ENCODE results near the gene SRL.
"Not testable (repeated sequence)": the region's sequence is repeated elsewhere in the genome, so short reads cannot be mapped to it uniquely, and the experiment has no call there.

The SRL gene

DNA sequence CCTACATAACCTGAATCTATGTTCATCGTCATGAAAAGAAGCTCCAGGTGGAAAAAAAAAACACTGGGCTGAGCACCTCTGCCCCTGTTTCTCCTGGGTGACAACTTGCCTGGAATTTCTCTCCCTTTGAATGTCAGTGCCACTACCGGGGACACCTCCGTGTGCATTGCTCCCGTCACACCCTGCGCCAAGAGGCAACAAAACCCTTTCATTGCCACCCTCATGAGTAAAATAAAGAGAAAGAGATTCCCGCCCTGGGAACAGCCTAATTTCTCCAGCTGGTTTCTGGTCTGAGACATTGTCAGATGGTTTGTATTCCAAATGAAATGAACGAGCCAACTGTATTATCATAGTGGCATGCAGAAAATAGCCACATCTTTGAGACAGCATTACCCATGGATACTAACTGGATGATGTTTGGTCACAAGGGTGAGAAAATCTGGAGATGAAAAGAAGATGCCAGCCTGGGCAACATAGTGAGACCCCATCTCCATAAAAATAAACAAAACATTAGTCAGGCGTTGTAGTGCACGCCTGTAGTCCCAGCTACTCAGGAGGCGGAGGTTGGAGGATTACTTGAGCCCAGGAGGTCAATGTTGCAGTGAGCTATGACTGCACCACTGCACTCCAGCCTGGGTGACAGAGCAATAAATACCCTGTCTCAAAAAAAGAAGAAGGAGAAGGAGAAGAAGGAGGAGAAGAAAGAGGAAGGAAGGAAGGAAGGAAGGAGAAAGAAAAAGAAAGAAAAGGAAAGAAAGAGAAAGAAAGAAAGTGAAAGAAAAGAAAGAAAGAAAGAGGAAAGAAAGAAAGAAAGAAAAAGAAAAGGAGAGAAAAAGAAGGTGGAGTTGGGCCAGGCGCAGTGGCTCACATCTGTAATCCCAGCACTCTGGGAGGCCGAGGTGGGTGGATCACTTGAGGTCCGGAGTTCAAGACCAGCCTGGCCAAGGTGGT lies 83.5 kb downstream of the SRL start:
- no peak for DNase-seq

DNA sequence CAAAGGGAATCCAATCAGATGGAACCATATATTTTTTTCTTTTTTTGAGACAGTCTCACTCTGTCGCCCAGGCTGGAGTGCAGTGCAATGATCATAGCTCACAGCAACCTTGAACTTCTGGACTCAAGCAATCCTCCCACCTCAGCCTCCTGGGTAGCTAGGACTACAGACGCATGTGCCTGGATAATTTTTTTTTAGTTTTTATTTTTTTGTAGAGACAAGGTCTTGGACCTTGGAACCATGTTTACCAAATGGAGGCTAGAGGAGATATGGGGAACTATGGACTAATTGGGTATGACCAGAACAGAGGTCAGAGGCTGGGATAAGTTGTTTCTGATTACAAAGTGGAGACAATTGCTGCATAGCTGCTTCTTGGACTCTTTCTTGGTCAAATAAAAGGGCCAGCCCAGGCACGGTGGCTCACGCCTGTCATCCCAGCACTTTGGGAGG lies 84.5 kb downstream of the SRL start:
- no peak for DNase-seq

DNA sequence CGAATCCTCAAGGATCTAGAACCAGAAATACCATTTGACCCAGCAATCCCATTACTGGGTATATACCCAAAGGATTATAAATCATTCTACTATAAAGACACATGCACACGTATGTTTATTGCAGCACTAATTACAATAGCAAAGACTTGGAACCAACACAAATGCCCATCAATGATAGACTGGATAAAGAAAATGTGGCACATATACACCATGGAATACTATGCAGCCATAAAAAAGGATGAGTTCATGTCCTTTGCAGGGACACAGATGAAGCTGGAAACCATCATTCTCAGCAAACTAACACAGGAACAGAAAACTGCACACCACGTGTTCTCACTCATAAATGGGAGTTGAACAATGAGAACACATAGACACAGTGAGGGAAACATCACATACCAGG lies 85.4 kb downstream of the SRL start:
- not testable (repeated sequence) for DNase-seq

DNA sequence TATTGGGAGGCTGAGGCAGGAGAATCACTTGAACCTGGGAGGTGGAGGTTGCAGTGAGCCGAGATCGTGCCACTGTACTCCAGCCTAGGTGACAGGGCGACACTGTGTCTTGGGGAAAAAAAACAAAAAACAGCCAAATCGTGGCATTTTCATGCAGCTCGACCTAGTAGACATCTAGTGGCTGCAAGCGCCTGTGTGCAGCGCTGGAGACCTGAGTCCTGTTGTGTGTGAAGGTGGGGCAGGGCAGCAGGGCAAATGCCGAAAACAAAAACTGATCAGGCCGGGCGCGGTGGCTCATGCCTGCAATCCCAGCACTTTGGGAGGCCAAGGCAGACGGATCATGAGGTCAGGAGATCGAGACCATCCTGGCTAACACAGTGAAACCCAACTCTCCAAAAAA lies 88.5 kb downstream of the SRL start:
- not testable (repeated sequence) for DNase-seq

DNA sequence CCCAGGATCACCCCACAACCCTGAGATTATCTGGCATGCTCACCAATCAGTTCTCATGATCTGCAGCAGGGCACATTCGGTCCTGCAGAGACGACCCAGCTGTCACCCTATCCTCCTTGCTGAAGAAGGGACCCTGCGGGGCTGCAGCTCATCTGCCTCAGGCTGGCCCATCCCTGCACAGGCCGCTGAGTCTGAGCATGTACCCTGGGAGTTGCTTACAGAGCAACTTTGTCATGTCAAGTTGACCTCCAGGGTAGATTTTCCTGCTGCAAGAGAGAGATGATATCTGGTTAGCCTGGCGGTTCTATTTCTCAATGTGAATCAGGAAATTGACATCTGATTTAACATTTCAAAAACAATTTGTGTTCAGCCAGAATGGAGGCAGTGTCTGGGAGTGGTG lies 89.6 kb downstream of the SRL start:
- no peak for DNase-seq

DNA sequence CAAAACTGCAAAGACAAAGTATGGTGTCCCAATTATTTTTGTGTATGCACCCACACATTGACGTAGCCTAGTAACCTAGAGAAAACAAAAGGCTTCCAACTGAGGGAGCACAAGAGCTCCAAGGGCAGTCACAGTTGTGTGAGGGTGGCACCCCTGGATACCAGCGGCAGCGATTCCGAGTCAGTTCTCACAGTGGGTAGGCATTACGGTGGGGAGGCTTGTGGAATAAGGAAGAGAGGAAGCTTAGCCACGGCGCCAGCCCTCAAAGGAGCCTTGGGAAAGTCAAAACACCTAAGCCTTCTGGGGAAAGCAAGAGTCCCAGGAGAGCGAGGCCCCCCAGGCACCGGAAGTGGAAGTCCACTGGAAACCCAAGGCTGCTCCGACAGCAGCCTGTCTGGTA lies 94.6 kb downstream of the SRL start:
- no peak for DNase-seq

DNA sequence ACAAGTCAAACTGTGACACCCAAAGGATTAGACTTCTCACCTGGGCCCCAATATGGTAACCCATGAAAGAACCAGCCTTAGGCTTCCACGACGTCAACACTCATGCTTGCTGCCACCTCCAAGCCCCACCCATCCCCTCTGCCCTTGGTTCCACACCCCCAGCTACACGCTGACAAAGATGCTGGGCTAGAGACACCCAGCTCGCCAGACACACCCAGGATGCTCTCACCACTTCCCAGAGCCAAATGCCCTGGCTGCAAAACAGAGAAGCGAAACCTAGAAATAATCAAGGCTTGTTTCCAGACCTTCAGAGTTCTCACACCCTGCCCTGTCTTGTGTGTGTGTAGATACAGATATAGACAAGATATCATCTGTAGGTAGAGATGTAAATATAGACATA lies 99.6 kb downstream of the SRL start:
- no peak for DNase-seq

DNA sequence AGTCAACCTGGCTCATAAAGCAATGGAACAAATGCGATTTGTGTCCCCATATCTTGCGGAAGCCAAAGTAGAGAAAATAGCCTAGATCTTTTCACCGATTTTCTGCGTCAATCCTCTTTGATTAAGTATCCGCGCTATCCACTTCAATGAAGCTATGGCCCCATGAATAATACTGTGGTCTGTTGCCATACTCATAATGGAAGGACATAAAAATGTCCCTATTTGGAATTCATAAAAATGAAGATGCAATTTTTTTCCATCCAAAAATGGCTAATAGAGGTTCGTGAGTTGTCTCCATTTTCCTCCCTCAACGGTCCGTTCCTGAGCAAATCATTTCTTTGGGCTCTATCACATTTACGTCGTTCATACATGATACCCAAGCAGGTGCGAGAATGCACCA lies 100.3 kb downstream of the SRL start:
- DNase-seq = no peak

DNA sequence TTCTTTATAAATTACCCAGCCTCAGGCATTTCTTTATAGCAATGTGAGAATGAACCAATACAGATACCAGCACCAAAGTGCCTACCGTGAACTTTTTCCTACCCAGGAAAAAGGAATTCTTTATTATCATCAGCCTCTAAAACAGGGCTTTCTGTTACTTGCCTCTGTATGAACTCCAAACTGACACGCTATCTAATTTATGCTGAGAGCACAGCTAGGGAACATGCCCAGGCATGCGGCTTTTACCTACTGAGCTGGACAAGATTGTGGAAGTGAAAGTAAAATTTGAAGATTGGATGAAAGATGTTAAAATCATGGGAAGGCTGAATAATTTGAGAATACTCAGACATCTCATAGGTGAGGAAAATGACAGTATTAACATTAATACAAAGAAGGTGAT lies 101.2 kb downstream of the SRL start:
- DNase-seq = peak in 1 of 2 experiments; percentile 1

DNA sequence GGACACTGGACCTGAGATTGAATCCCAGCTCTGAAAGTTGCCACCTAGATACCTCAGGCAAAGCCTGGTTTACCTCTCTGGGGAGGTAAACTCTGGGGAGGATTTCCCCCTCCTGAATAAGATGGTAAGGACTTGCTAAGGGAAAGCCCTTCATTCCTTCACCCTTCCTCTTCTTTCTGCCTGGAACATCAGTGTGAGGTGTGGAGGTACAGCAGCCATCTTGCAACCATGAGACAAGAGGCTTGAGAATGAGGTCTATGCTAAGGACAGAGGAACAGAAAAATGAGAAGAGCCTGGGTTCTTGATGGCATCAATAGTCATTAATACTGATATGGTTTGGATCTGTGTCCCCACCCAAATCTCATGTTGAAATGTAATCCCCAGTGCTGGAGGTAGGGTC lies 101.9 kb downstream of the SRL start:
- no peak for DNase-seq

Measured in NCI-H187 (cell line).